Activated CD8-positive, alpha-beta T cell treated with anti-CD3 and anti-CD28 coated beads for 36 hours (primary cell): ENCODE measurements around the gene TPM2. TPM values are rescaled to one million over a fixed set of nuclear protein-coding genes. Genes with fewer than 3 reads are reported as not detected.

Source experiments
- ATAC-seq: fragments of 200-7000 bp; cut with Tn5 transposase; one replicate; pipeline ENCODE4 v1.10.0; 2021; ENCODE audit warnings: mild to moderate bottlenecking, moderate library complexity
- CTCF ChIA-PET: fragments of 350-600 bp; sonication (Branson Sonifier 250); formaldehyde crosslinking; loops from one replicate; lab custom pipeline; 2021; ENCODE audit warnings: antibody characterized with exemption; lab: Charles Lee
- POLR2A ChIA-PET: fragments of 350-600 bp; sonication (Branson Sonifier 250); formaldehyde crosslinking; loops from one replicate; lab custom pipeline; 2021; ENCODE audit warnings: antibody characterized with exemption; lab: Charles Lee
- DNase-seq: peaks from one replicate; pipeline ENCODE4 v3.0.0-alpha.2; 2020
- H3K27ac Mint-ChIP-seq: one replicate; pipeline ENCODE4 v1.8.0; 2021; ENCODE audit warnings: mild to moderate bottlenecking, mixed read lengths
- H3K27me3 Mint-ChIP-seq: one replicate; pipeline ENCODE4 v1.8.0; 2021; ENCODE audit warnings: mixed read lengths
- H3K36me3 Mint-ChIP-seq: one replicate; pipeline ENCODE4 v1.8.0; 2021; ENCODE audit warnings: low read depth, mixed read lengths
- H3K4me1 Mint-ChIP-seq: one replicate; pipeline ENCODE4 v1.8.0; 2021; ENCODE audit warnings: low read depth, mixed read lengths
- H3K4me3 Mint-ChIP-seq: one replicate; pipeline ENCODE4 v1.8.0; 2021; ENCODE audit warnings: mild to moderate bottlenecking, moderate library complexity, mixed read lengths
- H3K9me3 Mint-ChIP-seq: one replicate; pipeline ENCODE4 v1.8.0; 2021; ENCODE audit warnings: mixed read lengths
- CTCF ChIP-seq: fragments of 200-600 bp; IDR thresholded peaks from one replicate; pipeline ENCODE4 v1.8.0; 2022; ENCODE audit warnings: antibody characterized with exemption, mild to moderate bottlenecking
- intact Hi-C: fragments of 100-400 bp; cut with micrococcal nuclease; formaldehyde crosslinking; loops from one replicate; pipeline ENCODE4 v1.10.0; 2022
- total RNA-seq, 2 experiments: library from RNA; stranded (reverse); gene quantifications; one replicate each; pipeline ENCODE4 v1.2.3, GENCODE V29; 2021

Gene TPM2
- total RNA-seq, 2 experiments from 2014 or later = 4.8 to 5.3 TPM

GRCh38 chr9:35669331-35670145, 20.2 kb downstream of the TPM2 start:
- peaks cover 5% of the 10 kb centered on the region for H3K4me1 Mint-ChIP-seq
- H3K9me3 Mint-ChIP-seq = no peaks in the 10 kb centered on the region
- H3K27ac Mint-ChIP-seq = no peak overlapping the region
- H3K36me3 Mint-ChIP-seq = no peaks in the 10 kb centered on the region
- no peak overlapping the region for H3K4me3 Mint-ChIP-seq
- no peak for TF ChIP-seq CTCF
- POLR2A ChIA-PET = interaction anchor here (1.1 to 2.7 kb wide), 2 partner anchors 14 to 22 kb away, joined by 3 to 8 read pairs; no protein-coding TSS in a partner anchor
- ATAC-seq = no peak
- peaks cover 3% of the 10 kb centered on the region for H3K27me3 Mint-ChIP-seq
- no peak for DNase-seq
- CTCF ChIA-PET = interaction anchor here (1.2 to 24.5 kb wide), 6 partner anchors 10 to 58 kb away, joined by 3 to 313 read pairs (median 6); partner anchors contain the start of genes CCDC107, RMRP and TPM2
- intact Hi-C loops = no loop called here

DNA sequence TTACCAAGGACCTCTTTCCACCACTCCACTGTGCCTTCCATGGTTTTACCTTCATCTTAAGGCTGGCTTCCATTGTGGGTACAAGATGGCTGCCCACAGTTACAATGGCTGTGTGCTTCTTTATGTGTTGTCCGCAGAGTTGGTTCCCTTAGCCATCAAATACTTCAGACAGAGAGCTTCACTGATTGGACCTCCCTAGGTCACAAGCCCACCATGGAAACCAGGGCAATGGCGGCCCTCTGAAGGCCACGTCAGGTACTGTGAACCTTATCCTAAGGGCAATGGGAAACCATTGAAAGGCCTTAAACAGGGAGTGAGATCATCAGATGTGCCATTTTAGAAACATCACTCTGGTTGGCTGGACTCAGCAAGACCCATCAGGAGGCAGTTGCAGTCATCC, 21.8 kb downstream of the TPM2 start:
- no peak overlapping the region for H3K27ac Mint-ChIP-seq
- peaks cover 5% of the 10 kb centered on the region for H3K36me3 Mint-ChIP-seq
- ATAC-seq (no peak), DNase-seq (no peak)
- no peak for TF ChIP-seq CTCF
- peaks cover 11% of the 10 kb centered on the region for H3K4me1 Mint-ChIP-seq
- H3K27me3 Mint-ChIP-seq = no peaks in the 10 kb centered on the region
- no peaks in the 10 kb centered on the region for H3K9me3 Mint-ChIP-seq
- ChIA-PET POLR2A (interaction anchor here (1.0 kb wide), 1 partner anchor 10 kb away, joined by 3 read pairs; the partner anchor contains the start of genes CCDC107 and RMRP), CTCF (interaction anchor here (1.3 to 24.5 kb wide), 3 partner anchors 10 to 57 kb away, joined by 4 to 313 read pairs (median 25); partner anchors contain the start of genes CCDC107, RMRP and TPM2)
- H3K4me3 Mint-ChIP-seq = no peak overlapping the region
- intact Hi-C loops = no loop called here

DNA sequence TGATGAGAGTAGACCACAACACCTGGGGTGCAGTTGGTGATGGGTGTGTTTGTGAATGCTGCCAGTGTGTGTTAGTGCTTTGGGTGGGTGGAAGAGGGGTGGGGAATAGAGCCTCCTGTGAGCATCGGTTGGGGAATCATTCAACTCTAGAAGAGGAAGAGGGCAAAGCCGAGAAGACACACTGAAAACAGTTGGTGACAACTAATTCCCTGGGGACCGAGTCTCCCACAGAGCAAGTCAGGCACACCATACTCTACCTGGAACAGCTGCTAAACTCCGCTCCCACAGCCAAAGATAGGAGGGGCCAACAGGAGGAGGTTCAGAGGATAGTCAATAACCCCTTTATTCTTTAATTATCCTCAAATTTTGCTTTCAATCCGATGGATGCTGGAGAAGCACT, 23.2 kb downstream of the TPM2 start:
- ChIA-PET CTCF (interaction anchor here (1.6 to 24.5 kb wide), 4 partner anchors 27 to 66 kb away, joined by 6 to 313 read pairs (median 18); partner anchors contain the start of genes CREB3, TLN1 and TPM2), POLR2A (interaction anchor here (0.7 to 1.3 kb wide), 3 partner anchors 7 to 612 kb away, joined by 3 to 4 read pairs (median 3); no protein-coding TSS in a partner anchor)
- no peak overlapping the region for H3K4me3 Mint-ChIP-seq
- H3K36me3 Mint-ChIP-seq = peaks cover 17% of the 10 kb centered on the region
- ATAC-seq (no peak), DNase-seq (no peak)
- no peak for TF ChIP-seq CTCF
- H3K4me1 Mint-ChIP-seq = peaks cover 25% of the 10 kb centered on the region
- no peaks in the 10 kb centered on the region for H3K9me3 Mint-ChIP-seq
- no peak overlapping the region for H3K27ac Mint-ChIP-seq
- intact Hi-C loops = no loop called here
- H3K27me3 Mint-ChIP-seq = no peaks in the 10 kb centered on the region

DNA sequence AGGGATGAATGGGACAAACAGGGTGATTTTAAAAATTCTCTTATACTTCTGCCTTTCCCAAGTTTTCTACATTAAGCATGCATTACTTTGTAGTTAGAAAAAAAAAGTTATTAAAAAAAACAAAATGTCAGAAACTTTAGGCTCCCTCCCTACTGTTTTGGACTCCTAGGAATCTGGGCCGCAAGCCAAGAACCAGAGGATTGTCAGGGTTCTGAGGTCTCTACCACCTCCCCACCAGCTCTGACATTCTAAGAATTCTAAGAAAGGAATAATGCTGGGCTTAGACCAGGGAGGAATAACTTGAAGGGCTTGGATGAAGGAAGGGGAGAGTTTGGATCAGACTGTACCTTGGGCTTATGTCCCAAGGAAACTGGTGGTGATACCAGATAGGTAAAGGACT, 23.7 kb downstream of the TPM2 start:
- H3K27ac Mint-ChIP-seq = no peak overlapping the region
- H3K36me3 Mint-ChIP-seq = peaks cover 21% of the 10 kb centered on the region
- no peak for TF ChIP-seq CTCF
- POLR2A ChIA-PET = interaction anchor here (0.7 to 3.3 kb wide), 6 partner anchors 10 to 613 kb away, joined by 3 to 12 read pairs (median 8); no protein-coding TSS in a partner anchor
- H3K9me3 Mint-ChIP-seq = no peaks in the 10 kb centered on the region
- CTCF ChIA-PET = interaction anchor here (1.6 to 24.5 kb wide), 8 partner anchors 19 to 66 kb away, joined by 3 to 313 read pairs (median 13); partner anchors contain the start of genes CREB3, TLN1 and TPM2
- H3K27me3 Mint-ChIP-seq = no peaks in the 10 kb centered on the region
- peak overlapping the region; percentile 84 for H3K4me3 Mint-ChIP-seq
- ATAC-seq (no peak), DNase-seq (no peak)
- peaks cover 29% of the 10 kb centered on the region for H3K4me1 Mint-ChIP-seq
- intact Hi-C loops = no loop called here
